Epithelial cell of esophagus (primary cell): ENCODE data around the gene CENPX.

ENCODE experiments used
- DNase-seq: peaks from one replicate; pipeline ENCODE4 v3.0.0; 2010; ENCODE audit warnings: low read depth
- H3K4me3 ChIP-seq: 2 replicates; pipeline ENCODE4 v1.5.1; 2011; ENCODE audit warnings: mild to moderate bottlenecking, low read length, control low read depth
- CTCF ChIP-seq: IDR thresholded peaks from 2 replicates; pipeline ENCODE4 v1.5.1; 2011; ENCODE audit warnings: low read depth, mild to moderate bottlenecking, low read length, control low read depth, inconsistent platforms; ENCODE audit not compliant: insufficient read depth; ENCODE audit errors: missing control alignments

Gene CENPX

GRCh38 chr17:82050152-82050760 lies 27.6 kb upstream of the CENPX start:
- TF ChIP-seq CTCF: no peak
- DNase-seq: no peak
- peak overlapping the region; percentile 79 for H3K4me3 ChIP-seq

- TF ChIP-seq CTCF: no peak
- H3K4me3 ChIP-seq: no peak overlapping the region
- no peak for DNase-seq
These were observed 26.9 kb upstream of the CENPX start for GRCh38 chr17:82049521-82049971.

GRCh38 chr17:82049106-82049505 lies 26.4 kb upstream of the CENPX start:
- no peak for TF ChIP-seq CTCF
- H3K4me3 ChIP-seq: no peak overlapping the region

GRCh38 chr17:82048571-82048971 lies 25.9 kb upstream of the CENPX start:
- TF ChIP-seq CTCF: no peak
- DNase-seq: no peak
- no peak overlapping the region for H3K4me3 ChIP-seq

More at GRCh38 chr17:82049106-82049505, 26.4 kb upstream of the CENPX start:
- DNase-seq: no peak

- TF ChIP-seq CTCF: no peak
- H3K4me3 ChIP-seq: no peak overlapping the region
- DNase-seq: no peak
These were observed 25.4 kb upstream of the CENPX start for GRCh38 chr17:82047914-82048570.

GRCh38 chr17:82047379-82047778 lies 24.7 kb upstream of the CENPX start:
- no peak for DNase-seq
- TF ChIP-seq CTCF: no peak
- no peak overlapping the region for H3K4me3 ChIP-seq

GRCh38 chr17:82046903-82047302 lies 24.2 kb upstream of the CENPX start:
- no peak for DNase-seq
- no peak for TF ChIP-seq CTCF
- no peak overlapping the region for H3K4me3 ChIP-seq
